ENCODE results near the gene ORC6.

- TF ChIP-seq USF2 (CRISPR knock-in tag; IDR thresholded peaks at IDR 0.05) (no peak), ZZZ3 (IDR thresholded peaks at IDR 0.05) (no peak), ZBTB11 (CRISPR knock-in tag; IDR thresholded peaks at IDR 0.05) (no peak), HDAC2 (IDR thresholded peaks at IDR 0.05) (no peak), ATF3 (IDR thresholded peaks at IDR 0.05) (no peak), ATF3 (CRISPR knock-in tag; conservative IDR thresholded peaks at IDR 0.05) (no peak), CTCF (IDR thresholded peaks at IDR 0.05 in 2 of 3, conservative IDR thresholded peaks at IDR 0.05 in 1 of 3; ENCODE audit: insufficient read depth in 2 of 3, low read depth in 1 of 3, low read length in 3 of 3) (no peak), ZNF436 (CRISPR knock-in tag; IDR thresholded peaks at IDR 0.05) (no peak)
Observed at GRCh38 chr16:46650254-46650623, 39.2 kb upstream of the ORC6 start.
